HUES48 (cell line): ENCODE results near the gene DRAXIN.

ENCODE experiments used
- H3K27ac ChIP-seq: one replicate; pipeline ENCODE4 v1.7.0; 2013; ENCODE audit warnings: low read depth, low read length, inconsistent platforms
- H3K27me3 ChIP-seq: 2 replicates; pipeline ENCODE4 v1.6.1; 2013; ENCODE audit warnings: mild to moderate bottlenecking, low read length; ENCODE audit not compliant: control insufficient read depth, insufficient read depth
- H3K36me3 ChIP-seq: 2 replicates; pipeline ENCODE4 v1.6.1; 2013; ENCODE audit warnings: low read length; ENCODE audit not compliant: control insufficient read depth, insufficient read depth
- H3K4me1 ChIP-seq: 2 replicates; pipeline ENCODE4 v1.6.1; 2013; ENCODE audit warnings: mild to moderate bottlenecking, low read length; ENCODE audit not compliant: control insufficient read depth, insufficient read depth
- H3K4me3 ChIP-seq: 2 replicates; pipeline ENCODE4 v1.5.1; 2013; ENCODE audit warnings: mild to moderate bottlenecking, low read depth, low read length
- H3K9ac ChIP-seq: 2 replicates; pipeline ENCODE4 v1.6.1; 2013; ENCODE audit warnings: mild to moderate bottlenecking, low read depth, low read length, moderate library complexity
- H3K9me3 ChIP-seq: 2 replicates; pipeline ENCODE4 v1.6.1; 2013; ENCODE audit warnings: low read length; ENCODE audit not compliant: control insufficient read depth, insufficient read depth

The DRAXIN gene

DNA sequence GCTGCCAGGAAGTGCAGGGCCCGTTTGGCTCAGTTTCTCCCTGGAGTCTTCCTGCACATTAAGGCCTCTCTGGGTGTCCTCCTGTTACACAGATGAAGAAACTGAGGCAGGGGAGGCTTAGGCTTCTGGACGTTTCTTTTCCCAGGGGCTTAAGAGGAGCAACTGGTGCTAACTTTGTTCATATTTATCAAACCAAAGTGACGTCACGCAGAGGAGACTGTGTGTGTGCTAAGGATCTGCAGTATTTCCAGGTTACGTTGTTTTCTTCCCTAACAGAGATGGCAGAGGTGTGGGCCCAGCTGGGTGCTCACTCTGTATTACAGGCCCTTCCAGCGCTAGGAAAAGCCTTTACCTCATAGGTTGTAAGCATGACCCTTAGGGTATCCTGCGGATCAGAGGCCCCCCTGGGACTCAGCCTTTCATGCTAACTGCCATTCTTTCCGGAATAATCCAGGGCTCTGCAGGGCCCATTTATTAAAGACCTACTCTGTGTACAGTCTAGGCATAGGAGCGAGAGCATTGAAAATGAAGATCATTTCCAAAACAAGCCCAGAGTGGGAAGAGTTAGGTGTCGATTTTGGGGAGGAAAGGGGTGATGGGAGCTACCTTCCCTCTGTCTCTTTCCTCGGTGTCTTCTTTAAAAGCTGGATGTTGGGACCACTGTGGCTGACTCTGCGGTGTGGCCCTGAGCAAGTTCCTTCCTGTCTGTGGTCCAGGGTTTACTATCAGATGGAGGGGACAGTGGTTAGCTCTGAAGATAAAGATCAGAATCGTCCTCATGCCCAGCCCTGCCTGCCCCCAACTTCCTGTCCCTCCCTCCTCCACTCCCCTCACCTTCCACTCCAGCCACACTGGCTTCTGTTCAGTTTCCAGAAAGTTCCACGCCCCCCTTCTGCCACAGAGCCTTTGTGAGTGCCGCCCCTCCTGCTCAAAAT, 49.0 kb downstream of the DRAXIN start:
- Histone ChIP-seq H3K27ac (no peak overlapping the region), H3K9me3 (no peaks in the 10 kb centered on the region), H3K9ac (no peak overlapping the region)

DNA sequence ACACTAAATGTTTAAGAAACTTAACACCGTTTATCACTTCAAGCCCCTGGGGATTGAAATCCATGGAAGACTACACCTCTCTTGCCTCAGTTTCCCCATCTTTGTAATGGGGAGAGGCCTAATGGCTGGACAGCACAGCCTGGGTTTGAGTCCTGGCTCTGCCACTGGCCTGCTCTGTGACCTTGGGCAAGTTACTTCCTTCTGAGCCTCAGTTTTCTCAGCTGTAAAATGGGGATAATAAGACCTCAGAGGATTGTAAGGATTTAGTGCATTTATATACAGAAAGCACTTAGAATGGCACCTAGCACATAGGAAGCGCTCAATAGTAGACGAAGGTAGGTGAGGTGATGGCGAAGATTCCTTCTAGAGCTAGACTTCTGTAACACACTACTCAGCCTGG, 50.0 kb downstream of the DRAXIN start:
- Histone ChIP-seq H3K4me3 (no peak overlapping the region), H3K9ac (no peak overlapping the region), H3K9me3 (no peaks in the 10 kb centered on the region), H3K4me1 (peaks cover 19% of the 10 kb centered on the region), H3K36me3 (peaks cover 21% of the 10 kb centered on the region), H3K27me3 (no peaks in the 10 kb centered on the region), H3K27ac (no peak overlapping the region)

More for the DNA sequence above, 49.0 kb downstream of the DRAXIN start:
- Histone ChIP-seq H3K4me3 (no peak overlapping the region), H3K4me1 (peaks cover 21% of the 10 kb centered on the region), H3K36me3 (peaks cover 11% of the 10 kb centered on the region; the same call in 1 of the 2 replicates), H3K27me3 (no peaks in the 10 kb centered on the region)

DNA sequence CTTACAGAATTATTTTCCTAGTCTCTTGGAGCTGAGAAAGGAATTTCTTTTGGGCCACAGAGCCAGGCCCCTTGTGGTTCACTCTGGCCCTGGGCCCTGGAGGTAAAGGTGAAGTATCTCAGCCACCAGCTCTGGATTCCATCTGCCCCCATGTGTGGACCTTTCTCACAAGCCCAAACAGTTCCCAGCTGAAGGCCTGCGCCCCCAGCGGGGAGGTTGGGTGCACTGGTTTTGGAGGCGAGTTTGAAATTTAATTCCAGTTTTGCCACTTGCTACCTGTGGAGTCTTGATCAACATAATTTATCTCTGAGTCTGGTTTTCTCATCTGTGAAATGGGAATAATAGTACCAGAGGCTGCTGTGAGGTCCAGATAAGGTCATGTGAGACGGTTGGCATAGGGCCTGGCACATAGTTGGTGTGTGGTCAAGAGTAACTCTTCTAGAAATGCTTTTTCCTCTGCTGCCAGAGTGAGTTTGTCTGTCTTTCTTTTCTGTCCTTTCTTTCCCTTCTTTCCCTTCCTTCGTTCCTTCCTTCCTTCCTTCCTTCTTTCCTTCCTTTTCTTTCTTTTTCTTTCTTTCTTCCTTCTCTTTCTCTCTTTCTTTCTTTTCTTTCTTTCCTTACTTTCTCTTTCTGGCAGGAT, 50.5 kb downstream of the DRAXIN start:
- Histone ChIP-seq H3K27me3 (no peaks in the 10 kb centered on the region), H3K27ac (no peak overlapping the region), H3K4me1 (peaks cover 16% of the 10 kb centered on the region), H3K4me3 (no peak overlapping the region), H3K9ac (no peak overlapping the region), H3K36me3 (peaks cover 23% of the 10 kb centered on the region), H3K9me3 (no peaks in the 10 kb centered on the region)

DNA sequence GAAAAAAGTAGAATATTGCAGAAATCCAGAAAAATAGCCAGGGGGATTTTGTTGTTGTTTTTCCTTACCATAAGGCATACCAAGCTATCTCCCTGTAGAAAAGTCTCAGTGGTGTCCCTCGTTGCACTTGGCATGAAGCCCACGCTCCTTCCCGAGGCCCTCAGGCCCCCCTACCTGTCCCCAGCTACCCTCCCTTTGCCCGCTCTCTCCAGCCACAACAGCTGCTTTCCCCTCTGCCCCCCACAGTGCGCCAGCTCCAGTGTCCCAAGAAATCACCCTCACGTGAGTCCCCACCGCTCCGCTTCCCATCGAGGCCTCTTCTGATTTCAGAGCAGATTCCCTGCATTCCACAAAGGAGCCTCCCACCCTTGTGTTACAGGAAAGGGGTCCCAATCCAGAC, 52.8 kb downstream of the DRAXIN start:
- no peaks in the 10 kb centered on the region for H3K27me3 ChIP-seq
- no peak overlapping the region for H3K27ac ChIP-seq
- no peak overlapping the region for H3K4me3 ChIP-seq
- peaks cover 5% of the 10 kb centered on the region; the same call in 1 of the 2 replicates for H3K4me1 ChIP-seq
- no peak overlapping the region for H3K9ac ChIP-seq
- H3K36me3 ChIP-seq: peaks cover 23% of the 10 kb centered on the region
- H3K9me3 ChIP-seq: no peaks in the 10 kb centered on the region

DNA sequence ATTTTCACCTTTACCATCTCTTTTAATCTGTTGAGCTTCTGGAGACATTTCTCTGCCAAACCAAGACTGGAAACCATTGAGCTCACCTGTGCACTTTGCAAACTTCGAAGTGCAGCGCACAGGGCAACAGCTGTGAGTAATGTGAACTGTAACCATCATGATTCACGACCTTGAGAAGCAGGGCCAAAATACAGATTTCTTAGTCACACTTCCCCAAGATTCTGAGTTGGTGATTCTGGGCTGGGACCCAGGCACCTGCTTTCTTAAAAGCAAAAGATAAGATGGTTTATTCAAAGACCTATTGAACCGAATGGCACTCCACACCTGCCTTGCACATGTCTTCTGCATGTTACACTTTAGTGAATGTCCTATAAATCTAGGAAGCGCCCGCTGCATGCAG, 54.6 kb downstream of the DRAXIN start:
- Histone ChIP-seq H3K27ac (no peak overlapping the region), H3K36me3 (peaks cover 41% of the 10 kb centered on the region), H3K4me3 (no peak overlapping the region), H3K4me1 (no peaks in the 10 kb centered on the region), H3K9me3 (no peaks in the 10 kb centered on the region), H3K27me3 (no peaks in the 10 kb centered on the region), H3K9ac (no peak overlapping the region)

DNA sequence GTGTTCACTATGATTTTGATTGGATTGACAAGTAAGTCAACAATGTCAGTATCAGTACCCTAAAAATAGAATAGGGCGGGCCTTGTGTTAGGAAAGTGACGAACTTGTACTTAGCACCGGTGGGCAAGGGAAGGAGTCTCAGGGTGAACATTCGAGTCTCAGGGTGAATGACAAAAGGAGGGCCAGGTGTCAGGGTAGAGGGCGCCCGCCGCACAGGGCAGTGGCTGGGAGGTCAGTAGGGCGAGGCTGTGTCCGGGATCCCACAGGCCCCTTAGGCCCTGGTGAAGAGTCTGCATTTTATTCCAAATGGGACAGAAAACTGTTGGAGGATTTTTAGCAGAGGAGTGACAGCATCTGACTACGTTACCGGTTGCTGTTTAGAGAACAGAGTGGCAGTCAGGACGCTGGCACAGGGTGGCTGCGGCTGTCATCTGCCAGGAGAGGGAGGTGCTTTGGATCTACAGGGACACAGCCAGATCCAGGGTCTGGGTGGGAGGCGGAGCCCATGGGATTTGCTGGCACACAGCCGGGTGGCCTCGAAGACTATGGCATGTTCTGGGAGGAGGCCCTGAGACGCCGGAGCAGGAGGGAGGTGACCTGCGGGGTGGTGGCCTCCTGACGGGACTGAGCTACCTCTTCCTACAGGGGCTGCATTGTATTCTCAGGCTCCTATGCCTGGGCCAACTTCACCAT, 55.4 kb downstream of the DRAXIN start:
- Histone ChIP-seq H3K4me3 (no peak overlapping the region), H3K36me3 (peaks cover 42% of the 10 kb centered on the region), H3K27ac (no peak overlapping the region), H3K9ac (no peak overlapping the region), H3K27me3 (no peaks in the 10 kb centered on the region), H3K9me3 (no peaks in the 10 kb centered on the region), H3K4me1 (no peaks in the 10 kb centered on the region)

DNA sequence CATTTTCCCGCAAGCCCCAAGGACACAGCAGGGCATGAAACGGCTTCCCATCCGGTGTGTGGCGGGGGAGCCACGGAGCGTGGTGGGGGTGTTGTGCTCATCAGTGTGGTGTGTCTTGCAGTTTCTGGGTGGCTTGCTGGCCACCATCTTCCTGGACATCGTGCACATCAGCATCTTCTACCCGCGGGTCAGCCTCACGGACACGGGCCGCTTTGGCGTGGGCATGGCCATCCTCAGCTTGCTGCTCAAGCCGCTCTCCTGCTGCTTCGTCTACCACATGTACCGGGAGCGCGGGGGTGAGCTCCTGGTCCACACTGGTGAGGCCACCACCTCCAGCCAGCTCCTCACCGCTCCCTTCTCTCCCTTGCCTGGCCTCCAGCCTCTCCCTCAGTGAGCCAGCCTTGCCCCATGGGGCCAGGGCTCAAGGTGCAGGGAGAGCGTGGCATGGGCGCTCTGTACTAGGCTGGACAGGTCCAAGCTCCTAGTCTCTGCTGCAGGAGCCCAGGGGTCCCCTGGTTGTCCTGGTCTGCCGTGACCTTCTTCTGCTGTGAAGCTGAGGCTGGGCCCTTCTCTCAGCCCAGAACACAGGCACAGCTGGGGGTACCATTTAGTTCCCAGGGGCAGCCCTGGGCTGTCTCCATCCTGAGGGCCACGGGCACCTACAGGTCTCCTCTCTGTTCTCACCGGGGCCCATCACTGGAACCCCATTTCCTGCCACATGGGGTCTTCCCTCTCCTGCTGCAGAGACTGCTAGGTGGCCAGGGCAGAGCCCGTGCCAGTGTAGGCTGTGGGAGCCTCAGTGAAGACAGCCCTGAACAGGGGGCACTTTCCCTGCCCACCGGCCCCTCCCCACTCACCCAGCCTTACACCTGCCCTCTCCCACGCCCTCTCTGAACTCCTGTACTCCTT, 57.0 kb downstream of the DRAXIN start:
- Histone ChIP-seq H3K27me3 (no peaks in the 10 kb centered on the region), H3K36me3 (peaks cover 42% of the 10 kb centered on the region), H3K4me1 (peaks cover 3% of the 10 kb centered on the region; the same call in 1 of the 2 replicates), H3K4me3 (no peak overlapping the region), H3K9me3 (no peaks in the 10 kb centered on the region), H3K27ac (no peak overlapping the region), H3K9ac (no peak overlapping the region)

DNA sequence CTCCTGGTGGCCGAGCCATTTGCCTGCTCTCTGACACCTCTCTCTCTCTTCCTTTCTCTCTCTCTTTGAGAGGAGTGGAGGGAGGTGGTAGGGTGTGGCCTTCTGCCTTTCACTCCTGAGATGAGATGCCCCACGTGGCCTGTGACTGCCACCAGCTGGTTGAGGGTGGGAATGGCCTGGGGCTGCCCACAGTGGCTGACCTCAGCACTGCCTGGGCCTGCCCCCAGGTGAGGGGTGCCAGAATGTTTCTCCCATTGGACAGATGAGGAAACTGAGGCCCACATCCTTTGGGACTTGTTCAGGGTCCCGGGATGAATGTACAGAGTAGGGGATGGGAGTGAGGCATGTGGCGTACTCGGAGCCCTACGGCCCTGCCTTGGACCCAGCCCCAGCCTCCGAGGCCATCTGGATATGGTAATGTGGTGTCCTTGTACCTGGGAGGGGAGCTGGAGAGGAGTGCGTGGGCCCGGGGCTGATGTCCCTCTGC, 57.7 kb downstream of the DRAXIN start:
- H3K27me3 ChIP-seq: no peaks in the 10 kb centered on the region
- H3K4me1 ChIP-seq: peaks cover 3% of the 10 kb centered on the region; the same call in 1 of the 2 replicates
- no peak overlapping the region for H3K27ac ChIP-seq
- H3K9ac ChIP-seq: no peak overlapping the region
- H3K4me3 ChIP-seq: no peak overlapping the region
- peaks cover 42% of the 10 kb centered on the region for H3K36me3 ChIP-seq
- H3K9me3 ChIP-seq: no peaks in the 10 kb centered on the region

DNA sequence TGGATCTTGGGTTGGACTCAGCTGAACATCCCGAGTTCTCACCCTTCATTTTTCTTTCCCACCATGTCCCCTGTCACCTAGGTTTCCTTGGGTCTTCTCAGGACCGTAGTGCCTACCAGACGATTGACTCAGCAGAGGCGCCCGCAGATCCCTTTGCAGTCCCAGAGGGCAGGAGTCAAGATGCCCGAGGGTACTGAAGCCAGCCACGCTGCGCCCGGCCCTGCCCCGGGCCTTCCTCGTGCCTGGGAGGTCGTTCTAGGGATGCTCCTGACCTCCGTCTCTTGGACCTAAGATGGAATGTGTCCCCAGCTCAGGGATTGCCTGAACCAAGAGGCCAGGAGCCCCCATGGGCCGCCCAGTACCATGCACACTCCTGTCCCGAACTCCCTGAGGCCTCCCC, 58.5 kb downstream of the DRAXIN start:
- Histone ChIP-seq H3K36me3 (peaks cover 42% of the 10 kb centered on the region), H3K4me3 (no peak overlapping the region), H3K27me3 (no peaks in the 10 kb centered on the region), H3K27ac (no peak overlapping the region), H3K9me3 (no peaks in the 10 kb centered on the region), H3K9ac (no peak overlapping the region), H3K4me1 (peaks cover 3% of the 10 kb centered on the region; the same call in 1 of the 2 replicates)

DNA sequence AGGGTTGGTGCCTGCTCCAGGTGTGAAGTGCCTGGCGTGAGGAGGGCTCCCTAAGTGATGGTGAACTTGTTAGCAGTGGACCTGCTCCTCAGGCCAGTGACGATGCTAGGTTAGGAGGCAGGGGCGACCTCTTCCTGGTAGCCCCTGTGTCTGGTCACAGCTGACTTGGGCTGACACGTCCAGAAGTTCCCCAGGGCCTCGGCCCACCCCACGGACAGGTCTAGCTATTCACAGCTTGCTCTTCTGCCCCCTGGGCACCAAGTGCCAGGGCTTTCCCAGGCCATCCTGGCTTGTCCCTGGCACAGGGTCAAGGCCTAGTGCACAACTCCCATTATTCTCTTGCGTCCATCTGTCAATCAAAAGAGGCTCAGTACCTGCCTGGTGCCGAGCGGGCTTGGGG, 59.6 kb downstream of the DRAXIN start:
- Histone ChIP-seq H3K27me3 (no peaks in the 10 kb centered on the region), H3K4me1 (peaks cover 3% of the 10 kb centered on the region; the same call in 1 of the 2 replicates), H3K27ac (no peak overlapping the region), H3K36me3 (peaks cover 35% of the 10 kb centered on the region), H3K9me3 (no peaks in the 10 kb centered on the region), H3K9ac (no peak overlapping the region), H3K4me3 (no peak overlapping the region)
